Stimulated activated naive CD4-positive, alpha-beta T cell (primary cell): ENCODE data around the gene TM9SF1.

Experiments used
- DNase-seq, 6 experiments: peaks; one replicate each; lab custom pipeline; 2025; lab: John Stamatoyannopoulos, UW

Gene TM9SF1

DNA sequence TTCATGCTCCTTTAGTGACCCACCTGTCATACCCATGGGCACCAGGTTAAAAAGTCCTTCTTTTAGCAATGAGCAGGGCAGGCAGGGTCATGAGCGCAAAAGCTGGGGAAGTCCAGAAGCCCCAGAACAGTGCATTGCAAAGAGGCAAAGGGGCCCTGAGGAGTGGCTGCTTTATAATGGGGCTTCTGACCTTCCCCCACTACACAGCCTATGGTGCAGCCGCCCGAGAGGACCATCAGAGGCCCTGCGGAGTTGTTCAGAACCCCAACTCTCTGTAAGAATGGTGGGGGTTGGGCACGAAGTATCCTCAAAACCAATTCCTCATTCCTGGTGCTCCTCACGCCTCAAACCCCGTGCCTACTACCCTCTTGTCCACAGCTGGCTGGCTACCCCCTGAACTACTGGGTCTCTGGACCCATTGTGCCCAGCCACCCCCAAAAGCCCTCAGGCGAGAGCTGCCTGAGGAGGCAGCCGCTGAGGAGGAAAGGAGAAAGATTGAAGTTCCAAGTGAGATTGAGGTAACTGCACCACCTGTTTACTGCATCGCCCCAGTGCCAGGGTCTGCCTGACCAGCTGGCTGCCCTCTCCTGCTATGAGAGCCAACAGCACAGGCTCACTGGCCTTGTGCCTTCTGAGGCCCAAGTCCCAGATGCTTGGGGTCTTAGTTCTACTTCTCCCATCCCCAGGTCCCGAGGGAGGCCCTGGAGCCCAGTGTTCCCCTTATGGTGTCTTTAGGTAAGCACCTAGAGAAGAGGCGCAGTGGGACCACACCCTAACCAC, 16.7 kb downstream of the TM9SF1 start:
- DNase-seq: no peak

DNA sequence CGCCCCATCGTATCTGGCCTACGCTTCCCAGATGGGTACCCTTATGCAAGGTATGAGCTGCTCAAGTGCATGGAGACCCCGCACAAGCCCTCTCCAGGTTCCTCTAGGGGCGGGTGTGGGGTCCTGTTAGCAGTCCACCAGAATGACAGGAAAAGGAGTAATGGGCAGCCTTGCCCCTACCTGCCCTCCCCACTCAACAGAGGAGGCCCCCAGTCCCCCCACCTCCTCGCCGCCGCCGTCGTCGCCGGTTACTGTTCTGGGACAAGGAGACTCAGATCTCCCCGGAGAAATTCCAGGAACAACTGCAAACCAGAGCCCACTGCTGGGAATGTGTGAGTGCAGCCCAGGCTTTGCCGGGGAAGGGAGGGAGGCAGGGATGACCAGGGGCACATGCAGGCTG, 17.4 kb downstream of the TM9SF1 start:
- no peak for DNase-seq

DNA sequence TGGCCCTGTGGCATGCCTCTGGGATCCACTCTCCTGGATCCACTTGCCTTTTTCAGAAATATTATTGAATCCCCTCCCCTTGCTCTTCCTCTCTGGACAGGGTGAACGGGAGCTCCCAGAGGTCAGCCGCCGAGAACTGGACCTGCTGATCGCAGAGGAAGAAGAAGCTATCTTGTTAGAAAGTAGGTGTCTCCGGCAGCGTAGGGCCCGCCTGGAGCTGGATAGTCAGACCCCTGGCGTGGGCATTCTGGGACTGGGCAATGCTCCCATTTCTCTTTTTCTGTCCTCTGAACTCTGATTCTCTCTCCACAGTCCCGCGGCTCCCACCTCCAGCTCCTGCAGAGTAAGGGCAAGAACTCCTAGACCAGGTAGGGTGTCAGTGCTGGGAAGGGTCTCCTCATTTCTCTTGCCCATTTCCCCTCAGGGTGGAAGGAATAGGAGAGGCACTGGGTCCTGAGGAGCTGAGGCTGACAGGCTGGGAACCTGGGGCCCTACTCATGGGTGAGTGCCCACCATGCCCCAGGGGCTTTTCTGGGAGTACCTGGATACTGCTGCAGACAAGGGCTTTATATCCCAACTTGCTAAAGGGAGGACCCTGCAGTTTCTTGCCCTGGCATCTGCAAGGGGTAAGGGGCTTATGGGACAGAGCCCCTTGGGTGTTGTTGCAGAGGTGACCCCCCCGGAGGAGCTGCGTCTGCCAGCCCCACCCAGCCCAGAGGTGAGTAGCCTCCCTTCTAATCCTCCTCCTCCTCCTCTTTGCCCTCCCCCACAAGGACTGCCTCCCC, 18.0 kb downstream of the TM9SF1 start:
- no peak for DNase-seq

DNA sequence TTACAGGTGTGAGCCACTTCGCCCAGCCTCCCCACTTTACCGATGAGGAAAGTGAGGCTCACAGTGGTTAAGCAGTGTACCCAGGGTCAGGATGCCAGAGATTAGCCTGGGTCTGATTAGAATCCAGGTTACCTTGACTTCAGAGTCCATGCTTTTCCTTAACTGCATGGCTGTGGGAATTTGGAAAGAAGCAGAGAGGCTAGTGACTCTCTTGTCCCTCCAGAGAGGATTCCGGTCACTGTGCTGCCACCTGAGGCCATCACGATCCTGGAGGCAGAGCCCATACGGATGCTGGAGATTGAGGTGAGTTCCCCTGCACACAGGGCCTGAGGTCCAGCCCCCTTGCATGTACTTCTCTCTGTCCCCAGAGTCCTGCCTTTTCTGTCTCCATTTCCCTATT, 18.6 kb downstream of the TM9SF1 start:
- DNase-seq: no peak

DNA sequence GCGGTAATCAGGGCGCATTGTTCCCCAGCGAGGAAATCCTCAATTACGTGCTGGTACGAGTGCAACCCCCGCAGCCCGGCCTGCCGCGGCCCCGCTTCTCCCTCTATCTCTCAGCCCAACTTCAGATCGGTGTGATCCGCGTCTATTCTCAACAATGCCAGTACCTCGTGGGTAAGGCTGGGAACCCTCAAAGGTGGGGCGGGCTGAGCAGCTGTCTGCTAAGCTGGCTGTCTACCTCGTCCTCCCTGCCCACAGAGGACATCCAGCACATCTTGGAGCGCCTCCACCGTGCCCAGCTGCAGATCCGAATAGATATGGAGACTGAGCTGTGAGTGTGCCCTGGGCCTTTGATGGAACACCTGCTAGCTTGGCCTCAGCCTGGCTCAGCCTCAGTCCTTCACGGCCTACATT, 22.4 kb downstream of the TM9SF1 start:
- DNase-seq: no peak

DNA sequence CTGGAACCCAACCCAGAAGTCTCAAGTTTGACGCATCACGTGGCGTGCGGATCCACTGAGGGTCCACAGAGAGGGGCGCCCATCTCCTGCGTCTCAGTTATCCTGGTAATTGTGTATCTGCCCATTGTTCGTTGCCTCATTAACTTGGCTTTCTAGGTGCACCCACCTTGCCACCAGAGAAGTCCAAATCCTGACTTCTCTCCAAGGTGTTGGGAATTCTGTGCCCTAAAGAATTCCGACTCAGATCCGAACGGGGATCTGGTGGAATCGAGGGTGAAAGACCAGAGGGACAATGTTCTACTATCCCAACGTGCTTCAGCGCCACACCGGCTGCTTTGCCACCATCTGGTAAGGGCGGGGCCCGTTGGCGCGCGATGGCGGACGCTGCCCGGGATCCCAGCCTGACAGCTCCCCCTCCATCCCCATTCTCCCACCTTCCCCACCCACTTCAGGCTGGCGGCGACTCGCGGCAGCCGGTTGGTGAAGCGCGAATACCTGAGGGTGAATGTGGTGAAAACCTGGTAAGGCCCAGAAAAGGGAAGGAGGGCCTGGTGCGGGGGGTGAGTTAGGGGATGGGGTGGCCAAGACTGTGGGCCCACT, 22.9 kb downstream of the TM9SF1 start:
- DNase-seq: peak in 1 of 6 experiments; percentile 12

DNA sequence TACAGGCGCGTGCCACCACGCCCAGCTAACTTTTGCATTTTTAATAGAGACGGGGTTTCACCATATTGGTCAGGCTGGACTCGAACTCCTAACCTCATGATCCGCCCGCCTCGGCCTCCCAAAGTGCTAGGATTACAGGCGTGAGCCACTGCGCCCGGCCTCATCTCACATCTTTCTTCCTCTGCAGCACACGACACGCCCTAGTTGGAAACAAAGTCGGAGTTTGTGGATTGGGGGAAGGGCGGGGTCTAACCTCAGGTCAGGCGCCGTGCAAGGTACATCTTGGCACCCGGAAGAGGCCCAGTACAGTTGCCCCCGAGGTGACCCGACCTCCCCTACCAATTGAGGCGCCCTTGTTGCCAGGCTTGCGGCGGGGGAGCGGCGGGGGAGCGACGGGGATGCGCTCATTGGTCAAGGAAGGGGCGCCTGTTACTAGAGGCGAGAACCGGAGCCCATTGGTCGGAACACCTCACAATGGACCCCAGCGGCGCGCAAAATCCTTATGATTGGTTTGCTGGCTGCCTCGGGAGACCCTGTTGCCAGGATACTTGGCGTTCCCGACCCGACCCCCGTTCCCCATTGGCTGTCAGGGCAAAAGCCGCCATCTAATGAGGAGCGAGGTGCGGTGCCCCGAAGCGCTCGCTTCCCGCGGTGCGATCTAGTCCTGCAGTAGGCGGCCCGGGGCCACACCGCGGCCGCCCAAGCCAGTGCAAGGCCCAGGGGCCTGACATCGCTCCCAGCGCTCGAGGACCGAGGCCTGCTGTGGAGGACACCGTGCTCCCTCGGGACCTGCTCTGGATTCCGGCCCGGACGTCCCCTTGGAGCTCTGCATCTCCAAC, 23.6 kb downstream of the TM9SF1 start, which contains the start of gene REC8:
REC8 (plus strand) TSS at position 659 of the 839 bp plus-strand sequence. CDS start 473 bp downstream, outside the sequence.
- DNase-seq: peak; percentile 65 to 79 (median 76)

DNA sequence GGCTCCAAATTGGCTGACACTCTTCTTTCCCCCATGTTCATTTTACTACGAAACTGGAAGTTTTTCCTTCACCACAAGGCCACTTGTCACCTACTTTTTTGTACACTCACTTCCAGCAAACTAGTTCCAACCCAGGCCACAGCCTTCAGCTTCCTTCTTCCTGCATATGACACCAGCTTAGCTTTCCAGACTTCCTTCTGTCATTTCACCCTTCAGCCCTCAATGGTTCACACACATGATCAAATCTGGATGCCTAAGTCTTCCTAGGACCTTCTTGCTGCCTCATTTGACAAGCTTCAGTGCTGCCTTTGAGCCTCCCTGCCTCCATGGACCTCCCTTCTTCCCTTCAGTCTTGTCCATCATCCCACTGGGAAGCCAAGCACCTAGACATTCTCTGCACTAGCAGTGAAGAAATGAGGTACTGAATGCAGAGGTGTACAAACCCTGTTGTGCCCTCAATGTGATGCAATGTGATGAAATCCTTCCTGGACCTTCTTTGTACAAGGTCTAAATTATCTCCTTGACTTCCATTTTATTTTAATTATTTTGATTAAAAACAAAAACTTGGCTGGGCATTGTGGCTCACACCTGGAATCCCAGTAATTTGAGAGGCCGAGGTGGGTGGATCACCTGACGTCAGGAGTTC, 27.6 kb downstream of the TM9SF1 start:
- no peak for DNase-seq

DNA sequence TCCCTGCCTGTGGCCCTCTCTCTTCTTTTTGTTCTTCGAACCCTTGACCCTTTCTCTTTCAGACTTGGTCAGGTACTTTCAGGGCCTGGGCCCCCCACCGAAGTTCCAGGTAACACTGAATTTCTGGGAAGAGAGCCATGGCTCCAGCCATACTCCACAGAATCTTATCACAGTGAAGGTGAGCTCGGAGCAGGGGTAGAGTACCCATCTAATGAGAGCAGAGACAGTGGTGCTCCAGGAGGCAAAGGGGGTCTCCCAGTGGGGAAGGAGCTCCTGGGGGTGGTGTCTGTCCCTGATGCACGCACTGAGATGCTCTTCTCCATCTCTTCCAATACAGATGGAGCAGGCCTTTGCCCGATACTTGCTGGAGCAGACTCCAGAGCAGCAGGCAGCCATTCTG, 29.5 kb downstream of the TM9SF1 start:
- DNase-seq: no peak

DNA sequence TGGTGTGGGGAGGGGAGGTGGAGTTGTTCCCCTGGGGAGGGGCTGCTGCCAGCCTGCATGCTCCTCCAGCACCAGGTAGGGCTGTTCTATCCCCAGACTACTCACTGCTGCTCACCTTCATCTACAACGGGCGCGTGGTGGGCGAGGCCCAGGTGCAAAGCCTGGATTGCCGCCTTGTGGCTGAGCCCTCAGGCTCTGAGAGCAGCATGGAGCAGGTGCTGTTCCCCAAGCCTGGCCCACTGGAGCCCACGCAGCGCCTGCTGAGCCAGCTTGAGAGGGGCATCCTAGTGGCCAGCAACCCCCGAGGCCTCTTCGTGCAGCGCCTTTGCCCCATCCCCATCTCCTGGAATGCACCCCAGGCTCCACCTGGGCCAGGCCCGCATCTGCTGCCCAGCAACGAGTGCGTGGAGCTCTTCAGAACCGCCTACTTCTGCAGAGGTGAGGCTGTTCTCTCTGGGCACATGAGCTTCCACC, 30.7 kb downstream of the TM9SF1 start:
- DNase-seq: no peak

DNA sequence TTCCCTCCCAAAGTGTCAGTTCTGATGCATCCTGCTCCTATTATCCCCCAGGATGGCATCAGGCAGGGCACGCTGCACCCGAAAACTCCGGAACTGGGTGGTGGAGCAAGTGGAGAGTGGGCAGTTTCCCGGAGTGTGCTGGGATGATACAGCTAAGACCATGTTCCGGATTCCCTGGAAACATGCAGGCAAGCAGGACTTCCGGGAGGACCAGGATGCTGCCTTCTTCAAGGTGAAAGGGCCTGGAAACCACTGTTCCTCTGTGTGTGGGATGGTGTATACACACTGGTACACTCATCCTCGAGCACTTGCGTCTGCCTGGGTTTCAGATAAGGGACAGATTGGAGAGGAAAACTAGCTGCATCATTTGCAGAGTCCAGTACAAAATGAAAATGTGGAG, 33.1 kb downstream of the TM9SF1 start:
- no peak for DNase-seq

DNA sequence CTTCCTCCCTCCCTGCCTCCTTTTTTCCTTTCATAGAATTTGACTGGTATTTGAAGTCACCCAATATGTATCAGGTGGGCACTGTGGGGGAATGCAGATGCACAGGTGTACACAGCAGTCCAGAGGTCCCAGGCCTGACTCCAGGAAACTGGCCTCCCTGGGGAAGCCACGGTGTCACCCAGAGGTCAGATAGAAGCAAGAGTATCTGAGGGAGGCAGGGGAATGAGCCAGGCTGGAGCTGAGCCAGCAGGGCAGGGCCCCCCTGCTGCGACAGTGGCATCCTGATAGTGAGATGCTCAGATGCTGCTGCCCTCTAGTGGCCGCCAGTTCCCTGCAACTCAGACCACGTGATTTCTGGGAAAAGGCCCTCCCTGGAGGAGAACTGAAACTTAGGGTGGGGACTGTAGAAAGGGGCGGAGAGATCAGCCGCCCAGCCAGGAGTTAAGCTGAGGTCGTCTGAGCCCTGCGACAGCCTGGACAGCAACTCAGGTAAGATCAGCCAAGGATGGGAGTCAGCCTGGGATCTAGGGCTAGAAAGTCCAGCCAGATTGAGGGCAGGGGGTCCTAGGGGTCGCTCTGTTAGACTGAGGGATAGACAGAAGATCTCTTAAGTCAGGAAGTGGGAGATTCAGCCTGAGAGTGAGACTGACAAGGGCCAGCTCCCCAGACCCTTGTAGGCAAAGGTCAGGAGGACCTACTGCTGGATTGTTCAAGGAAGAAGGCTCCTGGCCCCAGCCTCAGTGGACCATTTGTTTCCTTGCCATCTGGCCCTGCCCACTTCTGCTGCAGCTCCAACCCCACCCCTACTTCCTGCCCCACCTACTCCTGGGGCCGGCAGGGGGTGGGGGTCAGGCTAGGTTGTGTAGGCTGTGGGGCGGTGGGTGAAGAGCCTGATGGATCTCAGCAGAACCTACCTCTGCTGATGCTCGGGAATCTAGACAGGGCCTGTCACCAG, 34.1 kb downstream of the TM9SF1 start, which contains the start of gene IRF9:
IRF9 (plus strand) TSS at position 416 of the 955 bp plus-strand sequence. CDS start 880 bp downstream, outside the sequence.
- DNase-seq: peak; percentile 92 to 97 (median 96)

DNA sequence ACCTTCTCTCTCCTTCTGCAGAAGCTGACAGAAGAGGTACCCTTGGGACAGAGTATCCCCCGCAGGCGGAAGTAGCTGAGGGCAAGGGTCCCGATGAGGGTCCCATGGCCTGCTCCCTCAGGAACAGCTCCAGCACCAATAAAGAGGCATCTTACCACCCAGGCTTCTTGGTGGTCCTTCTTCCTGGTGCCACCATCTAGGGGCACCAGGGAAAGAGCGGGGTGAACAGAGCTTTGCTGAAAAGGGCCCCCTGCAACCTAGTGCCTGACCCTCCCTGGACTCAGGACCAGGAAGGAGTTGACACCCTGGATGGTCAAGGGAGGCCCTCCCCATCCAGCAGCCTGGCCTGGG, 34.8 kb downstream of the TM9SF1 start:
- no peak for DNase-seq

DNA sequence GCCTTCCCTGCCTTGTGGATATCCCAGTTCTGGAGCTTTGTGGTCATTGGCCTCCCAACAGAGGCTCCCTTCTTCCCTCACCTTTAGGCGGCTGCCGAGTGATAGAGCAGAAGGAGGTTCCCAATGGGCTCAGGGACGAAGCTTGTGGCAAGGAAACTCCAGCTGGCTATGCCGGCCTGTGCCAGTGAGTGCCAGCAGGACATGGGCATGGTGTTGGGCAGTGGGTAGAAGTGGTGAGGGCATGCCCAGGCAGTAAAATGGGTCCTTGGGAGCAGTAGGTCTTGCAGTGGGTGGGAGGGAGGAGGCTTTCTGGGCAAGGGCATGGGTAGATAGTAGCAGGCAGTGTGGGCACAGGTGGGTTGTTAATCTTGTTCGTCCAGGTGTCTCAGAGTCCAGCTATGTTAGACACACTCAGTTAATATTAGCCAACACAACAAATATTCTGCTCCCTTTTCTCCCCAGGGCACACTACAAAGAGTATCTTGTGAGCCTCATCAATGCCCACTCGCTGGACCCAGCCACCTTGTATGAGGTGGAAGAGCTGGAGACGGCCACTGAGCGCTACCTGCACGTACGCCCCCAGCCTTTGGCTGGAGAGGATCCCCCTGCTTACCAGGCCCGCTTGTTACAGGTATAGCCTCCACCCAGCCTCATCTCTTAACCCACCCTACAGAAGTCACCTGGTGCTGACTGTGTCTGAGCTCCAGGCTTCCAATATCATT, 35.3 kb downstream of the TM9SF1 start:
- no peak for DNase-seq

DNA sequence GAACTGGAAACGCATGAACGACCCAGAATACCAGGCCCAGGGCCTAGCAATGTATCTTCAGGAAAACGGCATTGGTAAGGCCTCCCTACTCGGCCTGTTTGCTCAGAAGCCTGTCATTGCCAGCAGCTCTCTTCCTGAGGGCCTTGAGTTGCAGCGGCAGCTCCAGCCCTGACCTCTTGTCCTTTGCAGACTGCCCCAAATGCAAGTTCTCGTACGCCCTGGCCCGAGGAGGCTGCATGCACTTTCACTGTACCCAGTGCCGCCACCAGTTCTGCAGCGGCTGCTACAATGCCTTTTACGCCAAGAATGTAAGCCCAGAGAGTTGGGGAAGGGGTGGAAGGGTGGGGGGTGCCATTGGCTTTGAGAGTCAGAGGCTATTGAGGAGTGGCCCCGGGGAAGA, 37.9 kb downstream of the TM9SF1 start:
- DNase-seq: no peak

DNA sequence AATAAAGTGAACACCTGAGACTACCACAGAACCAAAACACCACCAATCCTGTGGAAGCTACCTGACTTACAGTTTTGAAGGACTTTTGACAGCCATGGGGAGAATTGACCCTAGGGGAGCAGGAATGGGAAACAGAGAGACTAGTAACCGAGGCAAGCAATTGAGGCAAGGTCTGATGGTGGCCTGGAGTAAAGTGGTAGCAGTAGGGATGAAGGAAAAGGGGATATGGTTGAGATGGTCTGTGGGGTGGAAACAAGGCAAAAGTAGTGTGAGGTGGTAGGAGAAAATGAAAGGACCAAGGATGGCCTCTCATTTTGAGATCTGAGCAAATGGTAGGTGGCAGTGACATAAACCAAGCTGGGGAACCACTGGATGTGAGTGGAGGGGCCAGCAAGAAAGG, 38.4 kb downstream of the TM9SF1 start:
- no peak for DNase-seq

DNA sequence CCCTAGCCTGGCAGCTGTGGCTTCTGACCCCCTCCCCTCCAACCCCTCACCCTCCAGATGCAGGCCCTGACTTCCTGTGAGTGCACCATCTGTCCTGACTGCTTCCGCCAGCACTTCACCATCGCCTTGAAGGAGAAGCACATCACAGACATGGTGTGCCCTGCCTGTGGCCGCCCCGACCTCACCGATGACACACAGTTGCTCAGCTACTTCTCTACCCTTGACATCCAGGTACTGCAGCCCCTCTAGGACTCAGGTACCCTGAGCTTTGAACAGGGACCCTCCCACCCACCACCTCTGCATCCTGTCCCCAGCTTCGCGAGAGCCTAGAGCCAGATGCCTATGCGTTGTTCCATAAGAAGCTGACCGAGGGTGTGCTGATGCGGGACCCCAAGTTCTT, 40.1 kb downstream of the TM9SF1 start:
- no peak for DNase-seq

DNA sequence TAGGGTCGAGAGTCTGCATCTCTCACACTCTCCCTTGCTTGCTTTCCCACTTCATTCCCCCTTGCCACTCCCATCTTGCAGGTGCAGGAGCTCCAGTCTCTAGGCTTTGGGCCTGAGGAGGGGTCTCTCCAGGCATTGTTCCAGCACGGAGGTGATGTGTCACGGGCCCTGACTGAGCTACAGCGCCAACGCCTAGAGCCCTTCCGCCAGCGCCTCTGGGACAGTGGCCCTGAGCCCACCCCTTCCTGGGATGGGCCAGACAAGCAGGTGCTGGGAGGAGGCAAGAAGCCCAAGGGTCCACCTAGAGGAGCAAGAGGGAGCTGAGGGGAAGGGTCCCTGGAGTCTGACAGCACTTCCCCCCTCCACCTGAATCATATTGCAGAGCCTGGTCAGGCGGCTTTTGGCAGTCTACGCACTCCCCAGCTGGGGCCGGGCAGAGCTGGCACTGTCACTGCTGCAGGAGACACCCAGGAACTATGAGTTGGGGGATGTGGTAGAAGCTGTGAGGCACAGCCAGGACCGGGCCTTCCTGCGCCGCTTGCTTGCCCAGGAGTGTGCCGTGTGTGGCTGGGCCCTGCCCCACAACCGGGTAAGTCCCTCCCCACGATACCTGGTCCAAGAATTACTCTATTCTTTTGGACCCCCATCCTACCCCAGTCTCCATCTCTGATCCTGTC, 43.7 kb downstream of the TM9SF1 start:
- no peak for DNase-seq

DNA sequence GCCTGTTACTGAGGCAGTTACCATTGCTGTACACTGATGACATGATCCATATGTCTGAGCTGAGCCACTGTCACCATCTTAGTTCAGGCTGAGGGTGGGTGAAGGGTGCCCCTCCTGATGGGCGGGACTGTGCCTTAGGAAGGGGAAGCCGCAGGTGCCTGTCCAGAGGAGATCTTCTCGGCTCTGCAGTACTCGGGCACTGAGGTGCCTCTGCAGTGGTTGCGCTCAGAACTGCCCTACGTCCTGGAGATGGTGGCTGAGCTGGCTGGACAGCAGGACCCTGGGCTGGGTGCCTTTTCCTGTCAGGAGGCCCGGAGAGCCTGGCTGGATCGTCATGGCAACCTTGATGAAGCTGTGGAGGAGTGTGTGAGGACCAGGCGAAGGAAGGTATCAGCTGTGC, 44.2 kb downstream of the TM9SF1 start:
- DNase-seq: no peak
